HG03457 (cell line): ENCODE data around the gene SLC25A24.

Source experiments
- ATAC-seq: cut with Tn5 transposase; IDR thresholded peaks from one replicate; pipeline ENCODE4 v1.9.1; 2021; ENCODE audit warnings: moderate number of reproducible peaks; ENCODE audit not compliant: unreplicated experiment

The SLC25A24 gene

DNA sequence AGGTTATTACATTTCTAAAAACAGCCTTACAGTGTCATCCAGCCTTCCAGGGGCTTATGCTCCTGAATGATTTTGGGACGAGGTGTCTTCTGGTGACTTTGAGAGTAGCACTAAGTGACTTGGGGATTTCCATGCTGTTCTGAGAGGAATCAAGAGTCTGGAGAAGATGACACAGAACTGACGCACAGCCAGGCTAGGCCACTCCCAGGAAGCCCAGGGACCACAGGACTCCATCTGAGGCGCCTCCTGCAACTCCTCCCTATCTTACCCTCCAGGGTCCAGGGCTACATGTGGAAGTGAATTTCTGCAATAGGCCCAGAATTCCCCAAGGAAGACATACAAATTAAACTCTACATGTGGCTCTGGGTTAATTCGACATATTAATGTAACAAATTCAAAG is 92.5 kb downstream of the SLC25A24 start:
- ATAC-seq: no peak

DNA sequence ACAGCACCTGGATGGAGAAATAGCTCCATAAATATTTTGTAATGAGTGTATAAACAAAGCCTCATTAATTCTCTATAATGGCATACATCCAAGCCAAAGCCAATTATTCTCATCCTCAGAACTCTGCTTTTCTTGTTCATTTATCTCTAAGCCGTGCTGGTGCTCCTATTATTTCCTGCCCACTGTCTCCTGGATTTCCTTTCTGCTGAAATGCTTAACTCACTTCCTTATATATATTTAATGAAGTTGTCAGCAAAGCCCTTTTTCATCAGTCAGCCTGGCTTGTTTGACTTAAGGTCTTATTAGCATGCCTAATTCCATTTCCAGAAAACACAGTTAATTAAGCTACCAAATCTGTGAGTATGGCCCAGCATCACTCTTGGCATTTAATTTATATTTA is 93.4 kb downstream of the SLC25A24 start:
- ATAC-seq: no peak

DNA sequence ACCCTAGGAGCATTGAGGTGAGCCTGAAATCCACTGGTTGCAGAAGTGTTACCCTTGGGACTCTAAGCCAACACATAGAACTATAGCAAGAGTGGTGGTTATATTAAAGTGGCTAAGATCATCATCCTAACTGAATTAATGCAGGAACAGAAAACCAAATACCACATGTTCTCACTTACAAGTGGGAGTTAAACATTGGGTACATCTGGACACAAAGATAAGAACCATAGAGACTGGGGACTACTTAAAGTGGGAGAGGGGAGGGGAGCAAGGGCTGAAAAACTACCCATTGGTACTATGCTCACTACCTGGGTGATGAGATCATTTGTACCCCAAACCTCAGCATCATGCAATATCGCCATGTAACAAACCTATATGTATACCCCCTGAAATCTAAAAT is 100.0 kb downstream of the SLC25A24 start:
- no peak for ATAC-seq

DNA sequence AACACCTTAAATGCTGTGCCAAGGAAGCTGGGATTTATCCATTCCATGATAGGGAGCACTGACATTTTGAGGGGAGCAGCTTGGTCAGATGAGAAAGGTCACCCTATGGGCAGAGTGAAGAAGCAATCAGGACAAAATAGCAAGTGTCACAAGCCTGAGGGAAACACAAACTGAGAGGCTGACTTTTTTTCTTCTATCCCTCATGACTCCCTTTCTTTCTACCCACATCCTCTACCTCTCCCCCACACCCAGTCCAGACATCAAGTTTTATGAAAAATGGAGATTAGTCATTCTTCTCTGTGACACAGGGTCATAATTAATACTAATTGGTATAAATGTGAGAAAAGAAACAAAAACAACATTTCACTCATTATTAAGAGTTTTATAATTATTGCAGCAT is 103.1 kb downstream of the SLC25A24 start:
- no peak for ATAC-seq

DNA sequence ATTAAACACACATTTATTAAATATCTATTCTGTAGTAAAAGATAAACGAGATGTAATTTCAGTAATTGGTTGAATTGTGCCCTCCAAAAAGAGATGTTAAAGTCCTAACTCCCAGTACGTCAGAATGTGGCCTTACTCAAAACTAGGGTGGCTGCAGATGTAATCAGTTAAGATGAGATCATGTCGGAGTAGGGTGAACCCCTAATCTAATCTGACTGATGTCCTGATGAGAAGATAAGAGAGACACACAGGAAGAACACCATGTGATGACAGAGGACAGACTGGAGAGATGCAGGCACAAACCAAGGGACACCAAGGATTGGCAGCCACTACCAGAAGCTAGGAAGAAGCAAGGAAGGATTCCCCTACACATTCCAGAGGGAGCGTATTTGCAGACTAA is 104.1 kb downstream of the SLC25A24 start:
- ATAC-seq: no peak

DNA sequence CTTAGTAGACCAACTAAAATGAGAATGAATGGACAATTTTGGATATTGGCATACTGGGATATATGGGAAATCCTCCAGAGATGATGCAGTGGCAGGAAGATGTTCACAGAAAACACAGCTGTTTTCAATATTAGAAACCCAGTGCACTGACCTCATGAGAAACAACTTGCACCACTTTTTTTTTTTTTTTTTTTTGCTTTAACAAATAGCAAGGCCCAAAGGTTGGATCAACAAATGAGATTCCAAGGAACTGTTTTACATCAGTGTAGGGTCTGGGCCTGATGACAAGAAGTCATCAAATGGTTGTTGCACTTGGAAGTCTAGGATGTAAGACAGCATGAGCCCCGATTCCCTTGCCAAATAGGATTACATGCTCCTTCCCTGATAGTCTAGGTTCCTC is 110.7 kb downstream of the SLC25A24 start:
- ATAC-seq: no peak

DNA sequence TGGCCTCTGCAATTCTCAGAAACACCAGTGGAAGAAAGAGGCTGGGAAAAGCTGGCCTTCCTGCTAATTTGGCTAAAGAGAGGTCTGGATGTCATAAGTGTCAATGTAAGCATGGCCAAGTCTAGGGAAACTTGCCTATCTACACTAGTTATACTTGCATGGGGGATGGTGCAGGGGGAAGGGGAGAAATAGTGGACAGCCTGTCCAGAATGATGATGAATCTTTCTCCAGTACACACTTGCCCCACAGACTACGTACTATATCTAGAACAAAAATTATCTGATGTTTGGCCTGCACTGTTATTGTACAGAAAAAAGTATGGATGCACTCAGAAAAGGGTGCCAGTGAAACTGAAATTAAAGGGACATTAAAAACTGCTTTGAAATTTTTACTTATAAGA is 114.5 kb downstream of the SLC25A24 start:
- ATAC-seq: no peak

DNA sequence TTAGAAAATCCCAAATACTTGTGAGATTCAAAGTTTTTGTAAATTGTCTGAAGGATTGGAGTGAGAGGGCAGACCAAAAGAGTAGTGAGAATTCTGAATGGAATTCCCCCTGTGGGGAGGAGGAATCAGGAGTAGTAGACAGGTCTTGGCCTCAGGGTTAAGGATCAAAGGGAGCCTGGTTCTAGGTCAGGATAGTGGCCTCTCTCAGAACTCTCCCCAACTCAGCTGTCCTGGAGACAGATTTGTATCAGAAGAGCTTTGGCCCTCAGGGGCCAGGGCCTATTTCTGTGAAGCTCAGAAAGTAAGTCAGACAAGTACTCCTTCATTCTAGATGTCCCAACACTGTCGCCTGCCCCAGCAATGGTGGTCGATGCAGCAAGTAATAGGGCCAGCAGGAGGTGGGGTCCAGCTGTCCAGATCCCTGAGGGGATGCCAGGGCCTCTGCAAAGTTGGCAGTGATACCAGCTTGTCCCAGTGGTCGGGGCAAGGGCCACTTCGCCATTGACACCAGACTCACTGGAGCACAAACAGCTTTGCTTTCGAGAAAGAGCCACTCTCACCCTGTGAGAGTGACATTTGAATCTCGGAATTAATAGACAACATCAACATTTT is 115.2 kb downstream of the SLC25A24 start:
- ATAC-seq: no peak
